ENCODE data around the gene NRL. TPM values are rescaled to one million over a fixed set of nuclear protein-coding genes. Genes with fewer than 3 reads are reported as not detected.

NRL gene
- total RNA-seq, 1 donor from 2014 or later, result 3.5 TPM

DNA sequence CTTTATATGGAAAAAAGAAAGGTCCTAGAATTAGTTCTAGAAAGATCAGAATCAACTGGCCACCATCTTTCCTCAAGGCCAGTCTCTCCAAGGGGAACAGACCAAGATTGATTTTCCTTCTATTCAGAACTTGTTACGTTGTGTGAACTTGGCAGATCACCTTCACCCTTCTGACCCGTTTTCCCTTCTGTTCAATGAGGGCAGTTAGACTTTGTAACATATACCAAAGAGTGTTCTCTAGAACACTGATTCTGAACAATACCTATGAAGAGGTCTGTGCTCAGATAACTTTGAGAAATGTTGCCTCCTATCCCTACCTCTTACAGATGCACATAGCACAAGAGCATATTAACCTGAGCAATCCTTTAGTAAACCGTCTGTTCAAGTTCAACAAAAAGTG, 31.3 kb downstream of the NRL start:
- DNase-seq (ENCODE audit: low spot score), result no peak
- ATAC-seq, result peak; percentile 7

DNA sequence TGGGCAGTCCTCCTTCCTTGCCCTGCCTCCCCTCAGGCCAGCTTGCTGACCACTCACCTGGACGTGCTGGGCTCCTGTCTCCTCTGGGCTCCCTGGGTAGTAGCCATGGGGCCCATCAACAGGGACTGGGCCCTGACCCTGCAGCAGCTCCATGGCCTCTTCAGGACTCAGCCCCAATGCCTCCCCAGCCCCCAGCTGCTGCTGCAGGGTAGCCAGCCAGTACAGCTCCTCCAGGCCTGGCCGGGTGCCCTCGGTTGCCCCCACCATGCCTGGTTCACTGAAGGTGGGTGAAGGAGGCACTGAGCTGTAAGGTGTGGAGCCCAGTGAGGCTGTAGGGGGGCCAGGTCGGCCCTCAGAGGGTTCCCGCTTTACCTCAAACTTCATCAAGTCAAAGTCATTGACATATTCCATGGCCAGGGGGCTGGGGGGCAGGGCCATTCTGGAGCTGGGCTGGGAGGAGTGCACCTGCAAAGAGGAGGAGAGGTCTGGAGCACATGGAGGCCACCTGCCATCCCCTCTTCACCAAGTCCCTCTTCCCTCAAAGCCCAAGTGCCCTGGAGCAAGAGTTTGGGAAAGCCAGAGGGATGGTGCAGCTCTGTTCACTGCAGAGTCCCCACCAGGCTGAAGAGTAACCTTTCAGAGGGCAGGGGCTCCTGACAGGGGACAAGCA, 32.2 kb downstream of the NRL start:
- DNase-seq (ENCODE audit: low spot score), result no peak
- ATAC-seq, result no peak

DNA sequence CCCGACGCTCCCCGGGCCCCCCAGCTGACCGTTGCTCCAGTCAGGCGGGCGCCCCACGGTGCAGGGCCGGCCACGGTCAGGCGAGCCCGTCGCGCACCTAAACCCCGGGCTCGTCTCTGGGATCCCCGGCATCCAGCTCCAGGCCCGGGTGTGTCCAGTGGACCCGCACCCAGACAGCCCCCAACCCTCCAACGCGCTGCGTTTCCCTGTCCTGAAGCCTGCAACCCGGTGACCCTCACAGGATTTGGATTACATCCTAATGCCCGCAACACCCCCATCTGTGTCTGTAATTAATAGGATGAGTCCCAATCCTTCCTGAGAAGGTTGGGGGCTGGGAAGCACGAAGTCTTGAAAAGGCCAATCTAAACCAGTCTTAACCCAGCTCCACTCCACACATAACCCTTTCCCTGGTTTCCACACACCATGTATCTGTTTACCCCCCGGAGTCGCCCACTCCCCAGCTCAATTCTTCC, 33.0 kb downstream of the NRL start:
- ATAC-seq, result no peak
- DNase-seq (ENCODE audit: low spot score), result no peak

DNA sequence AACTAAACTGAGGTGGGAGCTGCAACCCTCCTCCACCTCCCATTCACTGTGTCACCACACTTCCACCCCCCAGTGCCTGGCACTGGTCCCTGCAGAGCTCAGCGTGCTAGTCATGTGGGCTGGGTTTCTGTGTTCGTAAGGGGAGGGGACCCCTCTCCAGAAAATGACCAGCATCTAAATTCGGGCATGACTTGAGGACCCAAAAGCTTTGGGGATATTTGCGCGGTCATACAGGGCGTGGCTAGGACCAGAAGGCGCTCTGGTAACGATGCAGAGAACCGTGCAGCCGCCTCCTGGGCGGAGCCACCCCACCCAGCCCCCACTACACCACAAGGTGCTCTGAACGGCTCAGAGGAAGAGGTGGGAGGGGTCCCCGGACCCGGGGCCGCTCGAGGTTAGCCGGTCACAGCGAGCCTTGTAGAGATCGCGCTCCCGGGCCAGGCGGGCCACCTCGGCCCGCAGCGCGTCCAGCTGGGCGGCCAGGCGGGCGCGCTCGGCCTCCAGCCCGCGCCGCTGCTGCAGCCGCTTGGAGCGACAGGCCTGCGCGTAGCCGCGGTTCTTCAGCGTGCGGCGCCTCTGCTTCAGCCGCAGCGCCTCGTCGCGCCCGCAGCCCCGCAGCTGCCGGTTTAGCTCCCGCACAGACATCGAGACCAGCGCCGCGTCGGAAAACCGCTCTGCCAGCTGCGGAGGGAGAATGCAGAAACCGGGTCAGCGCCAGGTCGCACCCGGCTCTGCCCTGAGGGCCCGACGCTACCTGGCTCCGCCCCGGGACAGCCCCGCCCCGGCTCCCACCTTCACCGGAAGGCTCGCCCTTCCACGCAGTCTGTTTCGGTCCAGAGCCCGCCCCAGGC, 33.6 kb downstream of the NRL start:
- ATAC-seq (peak; percentile 92), DNase-seq (ENCODE audit: low spot score) (peak; percentile 85)

DNA sequence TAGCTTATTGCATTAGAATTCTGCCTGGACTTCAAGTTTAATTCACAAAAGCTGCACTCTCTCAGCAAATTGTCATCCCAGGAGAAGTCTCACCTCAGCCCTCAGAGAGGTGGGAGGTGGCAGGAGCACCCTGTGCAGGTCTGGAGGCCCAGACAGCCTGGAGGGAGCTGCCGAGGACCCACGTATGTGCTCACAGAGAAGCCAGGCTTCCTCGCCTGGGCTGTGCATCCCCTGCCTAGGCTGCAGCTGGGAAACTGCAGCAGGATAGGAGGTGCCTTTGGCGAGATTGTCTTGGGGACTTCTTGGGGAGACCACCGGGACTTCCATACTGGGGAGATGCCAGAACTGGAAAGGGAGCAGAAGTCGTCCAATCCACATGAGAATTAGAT, 34.6 kb downstream of the NRL start:
- no peak for DNase-seq (ENCODE audit: low spot score)
- no peak for ATAC-seq

DNA sequence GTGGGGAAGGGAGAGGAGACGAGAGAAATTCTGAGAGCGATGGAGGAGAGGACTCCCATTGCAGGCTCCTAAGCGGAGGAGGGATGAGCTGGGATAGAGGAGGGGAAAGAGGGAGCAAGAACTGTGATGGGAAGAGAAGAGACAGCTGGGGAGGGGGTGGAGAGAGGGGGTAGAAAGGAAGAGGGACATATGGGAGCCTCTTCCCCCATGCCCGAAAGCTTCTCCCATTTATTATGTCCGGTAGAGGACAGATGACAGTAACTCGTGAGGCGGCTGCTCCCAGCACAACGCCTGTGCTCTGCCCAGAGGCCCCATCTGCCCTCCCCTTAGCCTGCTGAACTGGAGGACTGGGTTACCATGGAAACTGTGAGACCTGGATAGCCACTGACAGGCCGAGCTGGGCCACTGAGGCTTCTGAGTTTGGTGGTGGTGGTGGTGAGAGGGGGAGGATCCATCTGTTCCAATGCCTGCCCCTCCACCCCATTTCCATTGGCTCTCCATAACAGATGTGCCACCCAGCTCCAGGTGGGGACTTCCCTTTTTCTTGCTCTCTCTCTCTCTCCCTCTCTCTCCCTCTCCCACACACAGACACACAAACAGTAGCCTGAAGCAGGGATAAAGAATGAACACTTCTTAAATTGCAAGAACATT, 35.1 kb downstream of the NRL start:
- DNase-seq (ENCODE audit: low spot score) (no peak), ATAC-seq (no peak)

DNA sequence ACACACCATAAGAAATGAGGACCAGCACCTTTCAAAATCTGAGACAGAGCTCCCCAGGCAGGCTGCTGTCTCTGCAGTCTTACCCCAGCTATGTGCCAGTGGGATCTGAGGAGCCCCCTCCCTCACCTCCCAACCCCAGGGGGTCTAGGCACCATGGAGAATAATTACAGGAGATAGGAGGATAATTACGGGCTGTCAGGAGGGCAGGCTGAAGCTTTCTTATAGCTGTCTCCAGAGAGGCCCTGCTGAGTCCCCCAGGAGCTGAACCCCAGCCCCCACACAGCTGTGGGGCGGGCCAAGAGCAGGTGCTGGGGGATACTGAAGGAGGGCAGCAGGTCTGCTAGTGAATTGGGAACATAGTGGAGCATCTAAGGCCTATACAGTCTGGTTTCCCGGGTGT, 36.6 kb downstream of the NRL start:
- no peak for DNase-seq (ENCODE audit: low spot score)
- no peak for ATAC-seq

DNA sequence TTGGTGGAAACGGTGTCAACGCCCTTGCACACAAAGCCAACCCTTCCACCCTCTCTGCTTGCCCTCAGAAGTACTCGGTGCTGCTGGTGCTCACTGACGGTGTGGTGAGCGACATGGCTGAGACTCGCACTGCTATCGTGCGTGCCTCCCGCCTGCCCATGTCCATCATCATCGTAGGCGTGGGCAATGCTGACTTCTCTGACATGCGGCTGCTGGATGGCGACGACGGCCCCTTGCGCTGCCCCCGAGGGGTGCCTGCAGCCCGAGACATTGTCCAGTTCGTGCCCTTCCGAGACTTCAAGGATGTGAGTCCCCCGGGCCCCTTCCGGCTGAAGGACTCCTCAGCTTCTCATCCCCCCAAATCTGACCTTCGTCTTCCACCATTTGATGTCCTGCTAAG, 37.7 kb downstream of the NRL start:
- ATAC-seq (no peak), DNase-seq (ENCODE audit: low spot score) (no peak)

DNA sequence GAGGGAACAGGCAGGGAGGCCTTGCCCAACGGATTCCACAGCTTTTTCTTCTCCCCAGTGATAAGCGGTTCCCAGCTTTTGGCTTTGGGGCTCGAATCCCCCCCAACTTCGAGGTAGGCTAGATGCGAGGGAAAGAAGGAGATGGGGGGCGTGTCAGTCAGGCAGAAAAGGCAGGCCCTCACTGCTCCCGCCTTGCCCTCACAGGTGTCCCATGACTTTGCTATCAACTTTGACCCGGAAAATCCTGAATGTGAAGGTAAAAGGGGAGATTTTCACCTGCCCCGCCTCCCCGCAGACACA, 38.5 kb downstream of the NRL start:
- ATAC-seq (no peak), DNase-seq (ENCODE audit: low spot score) (no peak)

DNA sequence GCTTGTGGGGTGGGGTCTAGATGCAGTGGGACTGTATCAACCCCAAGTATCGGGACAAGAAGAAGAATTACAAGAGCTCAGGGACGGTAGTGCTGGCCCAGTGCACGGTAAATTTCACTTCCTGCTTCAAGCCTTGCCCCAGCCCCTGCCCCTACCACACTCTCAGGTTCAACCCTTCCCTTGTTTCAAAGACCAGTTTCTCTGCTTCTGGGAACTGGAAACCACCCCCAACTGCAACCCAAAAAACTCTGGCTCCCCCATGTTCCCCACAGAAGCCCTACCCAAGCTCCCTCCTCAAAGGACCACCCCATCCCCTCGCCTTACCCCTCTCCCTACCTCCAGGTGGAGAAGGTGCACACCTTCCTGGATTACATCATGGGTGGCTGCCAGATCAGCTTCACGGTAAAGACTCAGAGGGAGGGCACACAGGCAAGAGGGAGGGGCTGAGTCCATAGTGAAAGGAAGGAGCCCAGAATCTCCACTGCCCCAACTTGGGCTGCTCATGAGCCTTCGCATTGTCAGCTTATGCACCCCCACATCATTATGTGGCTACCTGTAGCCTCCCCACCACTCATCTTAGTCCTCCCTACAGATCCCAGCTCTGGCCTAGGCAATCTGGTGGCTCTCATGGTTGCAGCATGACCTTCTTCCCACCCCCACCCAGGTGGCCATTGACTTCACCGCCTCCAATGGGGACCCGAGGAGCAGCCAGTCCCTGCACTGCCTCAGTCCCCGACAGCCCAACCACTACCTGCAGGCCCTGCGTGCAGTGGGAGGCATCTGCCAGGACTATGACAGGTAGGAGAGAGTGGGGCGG, 39.1 kb downstream of the NRL start:
- ATAC-seq, result no peak
- no peak for DNase-seq (ENCODE audit: low spot score)

DNA sequence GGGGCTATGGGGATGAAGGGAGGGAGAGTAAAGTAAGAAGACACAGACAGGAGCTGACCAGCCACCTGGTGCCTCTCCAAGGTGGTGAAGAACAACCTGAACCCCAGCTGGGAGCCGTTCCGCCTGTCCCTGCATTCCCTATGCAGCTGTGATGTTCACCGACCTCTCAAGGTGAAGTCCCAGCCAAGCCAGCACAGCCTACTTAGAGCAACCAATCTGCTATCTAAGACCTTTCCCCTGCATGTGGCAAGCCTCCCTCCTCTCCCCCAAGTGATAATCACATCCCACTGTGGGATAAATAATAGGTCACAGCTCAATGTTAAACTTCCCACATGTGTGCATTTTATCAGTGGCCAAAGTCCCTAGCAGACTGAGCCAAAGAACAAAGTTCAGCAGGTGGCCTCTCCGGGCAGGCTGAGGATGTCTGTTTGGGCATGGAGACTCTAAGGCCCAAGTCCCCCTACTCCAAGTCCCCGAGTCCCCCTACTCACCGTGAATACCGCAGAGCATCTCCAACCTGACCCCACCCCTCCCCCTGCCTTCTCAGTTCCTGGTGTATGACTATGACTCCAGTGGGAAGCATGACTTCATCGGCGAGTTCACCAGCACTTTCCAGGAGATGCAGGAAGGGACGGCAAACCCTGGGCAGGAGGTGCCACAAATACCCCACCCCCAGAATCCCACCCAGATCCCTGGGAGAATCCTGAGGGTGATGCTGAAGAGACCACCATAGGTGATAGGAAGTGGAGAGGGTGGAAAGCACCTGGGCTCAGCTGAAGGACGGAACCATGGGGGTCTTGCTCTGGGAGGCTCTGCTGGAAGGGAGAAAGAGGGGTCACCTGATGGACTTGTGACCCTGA, 39.9 kb downstream of the NRL start:
- peak; percentile 79 for ATAC-seq
- peak; percentile 89 for DNase-seq (ENCODE audit: low spot score)

DNA sequence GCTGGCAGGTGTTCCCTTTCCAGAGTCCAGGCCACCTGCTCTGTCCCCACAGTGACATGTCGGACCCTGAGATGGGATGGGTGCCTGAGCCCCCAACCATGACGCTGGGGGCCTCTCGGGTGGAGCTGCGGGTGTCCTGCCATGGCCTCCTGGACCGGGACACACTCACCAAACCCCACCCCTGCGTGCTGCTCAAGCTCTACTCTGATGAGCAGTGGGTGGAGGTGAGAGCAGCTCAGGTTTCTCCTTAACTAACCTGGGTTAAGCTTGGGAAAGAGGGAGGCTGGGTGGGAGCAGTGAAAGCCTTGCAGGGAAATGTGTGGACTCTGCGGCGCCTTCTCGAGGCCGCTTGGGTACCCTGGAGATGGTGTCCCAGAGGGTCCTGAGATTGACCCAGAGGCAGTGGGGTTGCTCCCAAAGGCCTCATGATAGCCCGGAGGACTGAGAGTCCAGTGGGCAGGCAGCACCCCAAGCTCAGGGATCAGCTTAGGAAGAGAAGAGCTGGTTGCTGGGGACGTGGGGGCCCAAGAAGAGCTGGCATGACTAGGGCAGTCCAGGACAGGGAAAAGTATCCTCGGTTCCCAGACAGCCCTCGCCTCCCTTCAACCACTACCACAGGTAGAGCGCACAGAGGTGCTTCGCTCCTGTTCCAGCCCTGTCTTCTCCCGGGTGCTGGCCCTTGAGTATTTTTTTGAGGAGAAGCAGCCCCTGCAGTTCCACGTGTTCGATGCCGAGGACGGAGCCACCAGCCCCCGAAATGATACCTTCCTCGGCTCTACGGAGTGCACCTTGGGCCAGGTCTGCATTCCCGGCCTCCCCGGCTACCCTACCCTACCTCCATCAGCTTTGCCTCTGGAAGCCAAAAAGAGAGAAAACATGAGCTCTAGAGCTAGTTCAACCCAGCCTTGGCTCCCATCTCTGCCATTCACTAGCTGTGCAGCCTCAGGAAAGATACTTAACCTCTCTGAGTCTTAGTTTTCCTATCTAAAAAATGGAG, 41.6 kb downstream of the NRL start:
- DNase-seq (ENCODE audit: low spot score) (no peak), ATAC-seq (peak; percentile 8)

DNA sequence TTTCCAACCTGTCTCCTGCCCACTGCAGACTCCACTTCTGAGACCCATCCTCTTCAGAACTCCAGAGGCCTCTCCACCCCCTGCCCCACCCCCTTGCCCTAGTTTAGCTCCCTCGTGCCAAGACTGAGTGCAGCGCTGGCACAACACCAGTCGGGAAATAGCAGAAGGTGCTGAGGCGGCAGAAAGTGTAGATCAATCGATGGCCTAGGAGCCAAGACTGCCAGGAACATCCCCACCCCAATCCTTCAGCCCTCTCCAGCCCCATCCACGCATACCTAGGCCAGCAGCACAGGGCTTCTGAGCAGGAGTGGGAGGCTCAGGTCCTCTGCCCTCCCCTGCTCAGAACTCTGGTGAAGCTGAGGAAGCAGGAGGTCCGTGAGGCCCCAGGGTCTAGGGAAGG, 42.3 kb downstream of the NRL start:
- ATAC-seq, result peak; percentile 51
- peak; percentile 85 for DNase-seq (ENCODE audit: low spot score)

DNA sequence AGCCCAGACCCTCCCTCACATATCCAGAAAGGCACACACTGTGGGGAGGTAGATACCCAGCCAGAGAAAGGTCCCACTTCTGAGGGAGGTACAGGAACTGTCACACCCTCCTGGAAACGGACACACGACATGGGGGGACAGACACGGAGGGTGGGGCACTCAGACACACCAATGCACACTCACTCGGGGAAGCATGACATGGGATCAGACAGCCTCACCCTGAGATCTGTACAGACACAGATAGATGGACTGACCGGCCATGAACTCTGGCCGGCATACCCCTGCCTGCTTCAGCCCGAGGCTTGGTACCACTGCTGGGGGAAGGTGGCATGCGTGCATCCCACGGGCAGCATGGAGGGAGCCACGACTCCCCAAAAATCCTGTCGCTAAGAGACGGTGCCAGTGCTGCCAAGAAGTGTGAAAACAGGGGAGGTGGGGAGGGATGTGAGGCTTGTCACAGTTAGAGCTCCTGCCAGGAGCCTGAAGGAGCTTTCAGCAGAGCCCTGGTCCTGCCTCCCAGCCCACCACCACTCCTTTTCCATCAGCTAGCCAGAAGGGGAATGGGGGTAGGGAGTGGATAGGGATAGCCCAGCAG, 42.8 kb downstream of the NRL start:
- ATAC-seq, result no peak
- DNase-seq (ENCODE audit: low spot score), result no peak

DNA sequence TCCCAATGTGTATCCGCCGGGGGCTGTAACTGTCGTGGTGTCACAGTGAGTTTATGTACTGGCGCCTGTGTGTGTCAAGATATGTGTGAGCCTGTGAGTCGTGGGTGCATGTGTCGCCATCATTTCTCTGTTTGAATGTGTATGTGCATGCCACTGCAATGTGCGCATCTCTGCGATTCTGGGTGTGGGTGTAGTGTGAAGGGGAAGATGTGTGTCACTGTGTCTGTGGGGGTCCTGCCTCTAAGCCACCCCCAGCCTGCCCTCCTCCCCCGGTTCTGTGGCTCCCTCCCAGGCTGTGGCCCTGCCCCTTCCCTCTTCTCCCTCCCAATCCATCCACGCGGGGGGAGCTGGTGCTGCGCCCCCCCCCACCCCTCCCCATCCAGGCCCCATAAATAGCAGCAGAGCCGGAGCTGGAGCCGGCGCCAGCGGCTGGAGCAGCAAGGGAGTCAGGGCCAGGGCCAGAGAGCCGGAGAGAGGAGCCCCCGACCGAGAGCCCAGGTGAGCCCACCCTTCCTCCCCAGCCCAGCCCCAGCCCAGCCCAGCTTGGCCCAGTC, 43.5 kb downstream of the NRL start, which contains the start of gene CPNE6:
Gene CPNE6, plus strand, starts transcription at position 419 of the 554 bp plus-strand sequence. CDS start 1,375 bp downstream, outside the sequence.
- no peak for DNase-seq (ENCODE audit: low spot score)
- ATAC-seq, result no peak

DNA sequence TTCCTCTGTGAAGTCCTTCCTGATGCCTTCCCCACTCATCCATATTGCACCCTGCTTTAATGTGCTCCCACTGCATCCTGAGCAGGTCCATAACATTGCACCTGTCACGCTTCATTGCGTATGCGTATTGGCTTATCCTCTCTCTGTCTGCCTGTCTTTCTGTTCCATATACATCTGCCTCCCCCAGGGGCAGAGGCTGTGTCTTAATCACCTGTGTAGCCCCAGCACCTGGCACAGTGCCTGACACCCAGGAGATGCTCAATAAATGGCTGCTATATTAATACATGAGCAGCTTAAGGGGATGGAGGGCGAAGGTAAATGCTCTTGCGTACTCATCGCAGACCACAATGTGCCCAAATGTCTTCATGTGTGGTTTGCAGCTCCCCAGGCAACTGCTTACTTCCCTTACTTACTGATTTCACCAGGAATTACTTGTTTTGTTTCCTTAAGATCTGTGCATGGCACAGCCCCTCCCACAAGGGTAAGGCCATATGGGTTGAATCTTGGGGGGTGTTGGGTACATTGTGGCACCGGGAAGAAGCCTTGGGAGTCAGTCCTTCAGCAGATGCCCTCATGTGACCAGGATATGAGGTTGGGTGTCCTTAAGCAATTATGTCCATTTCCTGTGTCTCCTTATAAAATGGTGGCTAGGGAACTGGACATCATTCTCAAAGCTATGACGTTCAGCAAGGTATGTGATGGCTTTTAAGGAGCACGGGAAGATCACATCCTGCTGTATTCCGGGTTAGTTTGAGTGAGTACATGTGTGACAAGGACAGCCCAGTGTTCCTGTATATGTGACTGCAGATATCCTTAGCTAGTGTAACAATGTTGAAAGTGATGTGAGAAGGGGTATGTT, 44.2 kb downstream of the NRL start:
- ATAC-seq (no peak), DNase-seq (ENCODE audit: low spot score) (no peak)

DNA sequence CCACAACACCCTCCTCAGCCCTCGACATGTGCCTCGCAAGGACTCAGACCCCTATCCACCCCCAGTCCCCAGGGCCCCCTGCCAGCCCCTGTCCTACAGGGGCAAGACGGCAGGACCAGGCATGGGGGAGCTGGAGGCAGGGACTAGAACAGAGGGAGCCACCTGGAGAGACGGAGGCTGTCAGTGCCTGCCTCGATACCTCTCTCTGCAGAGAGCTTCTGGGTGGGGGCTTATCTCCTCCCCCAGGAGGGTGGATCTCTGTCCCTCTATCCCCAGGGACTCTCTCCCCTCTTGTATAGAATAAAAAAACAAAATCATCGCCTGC, 45.4 kb downstream of the NRL start:
- DNase-seq (ENCODE audit: low spot score) (no peak), ATAC-seq (no peak)

Measured in left lobe of liver (tissue), 2 donors.